GM18507 (cell line): ENCODE measurements around the gene CUTC.
"Not testable (repeated sequence)": the region's sequence is repeated elsewhere in the genome, so short reads cannot be mapped to it uniquely, and the experiment has no call there.

Source experiments
- DNase-seq: peaks from one replicate; pipeline ENCODE4 v3.0.0; 2011; ENCODE audit warnings: low read depth; ENCODE audit not compliant: insufficient read length; ENCODE audit errors: extremely low spot score
- FAIRE-seq: peaks from 2 replicates; lab custom pipeline; 2011; peaks lifted over from hg19 to GRCh38; lab: Jason Lieb, UNC

Gene CUTC

GRCh38 chr10:99740933-99741559, 9.0 kb downstream of the CUTC start:
- no peak for FAIRE-seq
- no peak for DNase-seq

GRCh38 chr10:99742254-99742653, 10.2 kb downstream of the CUTC start:
- no peak for FAIRE-seq
- no peak for DNase-seq

GRCh38 chr10:99742701-99743100, 10.7 kb downstream of the CUTC start:
- DNase-seq = no peak
- FAIRE-seq = no peak

DNA sequence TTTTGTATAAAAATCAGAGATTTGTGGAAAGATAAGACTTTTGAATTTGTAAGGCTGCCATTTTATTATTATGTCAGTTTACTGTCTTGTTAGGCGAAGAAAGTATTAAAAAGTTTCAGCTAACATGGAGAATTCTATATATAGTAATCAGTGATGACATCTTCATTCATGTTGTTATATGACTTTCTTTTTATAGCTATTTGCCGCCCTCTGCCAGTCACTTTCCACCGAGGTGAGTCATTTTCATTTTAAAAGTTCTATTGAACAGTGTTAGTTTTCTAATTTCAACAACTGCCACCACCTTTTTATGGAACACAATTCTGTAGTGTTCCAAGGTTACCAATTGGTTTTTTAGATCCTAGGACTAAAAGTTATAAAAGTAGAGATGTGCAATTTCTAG, 11.8 kb downstream of the CUTC start:
- no peak for FAIRE-seq

DNA sequence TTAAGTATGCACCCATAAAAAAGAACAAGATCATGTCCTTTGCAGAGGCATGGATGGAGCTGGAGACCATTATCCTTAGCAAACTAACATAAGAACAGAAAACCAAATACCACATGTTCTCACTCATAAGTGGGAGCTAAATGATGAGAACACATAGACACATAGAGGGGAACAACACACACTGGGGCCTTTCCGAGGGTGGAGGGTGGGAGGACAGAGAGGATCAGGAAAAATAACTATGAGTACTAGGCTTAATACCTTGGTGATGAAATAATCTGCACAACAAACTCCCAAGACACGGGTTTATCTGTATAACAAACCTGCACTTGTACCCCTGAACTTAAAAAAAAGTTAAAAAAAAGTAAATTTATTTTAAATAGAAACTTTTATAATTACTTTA, 14.1 kb downstream of the CUTC start:
- not testable (repeated sequence) for DNase-seq, FAIRE-seq

More for the DNA sequence above, 11.8 kb downstream of the CUTC start:
- no peak for DNase-seq

- FAIRE-seq (no peak), DNase-seq (no peak)
Measured at GRCh38 chr10:99748823-99749451, 16.9 kb downstream of the CUTC start.

- no peak for DNase-seq
- no peak for FAIRE-seq
Measured at GRCh38 chr10:99750641-99751040, 18.6 kb downstream of the CUTC start.

DNA sequence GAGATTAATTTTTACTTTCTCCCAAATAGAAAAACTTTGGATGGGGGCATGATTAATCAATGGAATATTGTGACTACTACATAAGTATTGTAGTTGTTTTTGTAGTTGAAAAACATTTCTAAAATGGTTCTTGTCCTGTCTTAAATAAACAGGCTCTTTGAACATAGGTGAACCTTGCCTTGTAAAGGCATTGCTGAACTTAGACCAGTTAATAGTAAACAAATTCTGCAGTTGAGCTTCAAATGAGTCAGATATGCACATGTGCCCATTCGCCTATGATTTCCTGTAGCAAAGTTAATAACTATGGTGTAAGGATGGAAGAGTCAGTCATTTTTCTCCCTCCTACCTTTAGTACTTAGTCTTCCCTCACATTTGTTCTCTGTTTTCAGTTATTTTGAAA, 22.6 kb downstream of the CUTC start:
- FAIRE-seq = peak; percentile 39
- no peak for DNase-seq

DNA sequence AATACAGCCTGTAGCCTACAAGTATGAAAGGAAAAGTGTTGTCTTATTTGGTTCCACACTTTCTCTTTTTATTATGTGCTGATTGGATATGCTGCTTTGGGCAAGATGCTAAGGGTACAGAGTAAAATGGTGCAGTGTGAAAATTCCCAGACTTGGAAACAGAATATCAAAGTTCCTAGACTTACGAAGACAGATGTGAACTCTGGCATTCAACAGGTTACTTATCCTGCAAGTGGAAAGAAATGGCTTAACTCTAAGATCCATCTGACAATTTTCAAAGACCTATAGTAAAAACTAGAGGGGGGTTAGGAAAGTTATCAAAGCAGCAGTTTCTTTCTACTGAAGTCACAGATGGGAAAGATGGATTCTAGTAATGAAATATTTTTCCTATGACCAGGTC, 24.1 kb downstream of the CUTC start:
- FAIRE-seq (no peak), DNase-seq (no peak)

- FAIRE-seq (no peak), DNase-seq (no peak)
Measured at GRCh38 chr10:99758211-99758891, 26.3 kb downstream of the CUTC start.

DNA sequence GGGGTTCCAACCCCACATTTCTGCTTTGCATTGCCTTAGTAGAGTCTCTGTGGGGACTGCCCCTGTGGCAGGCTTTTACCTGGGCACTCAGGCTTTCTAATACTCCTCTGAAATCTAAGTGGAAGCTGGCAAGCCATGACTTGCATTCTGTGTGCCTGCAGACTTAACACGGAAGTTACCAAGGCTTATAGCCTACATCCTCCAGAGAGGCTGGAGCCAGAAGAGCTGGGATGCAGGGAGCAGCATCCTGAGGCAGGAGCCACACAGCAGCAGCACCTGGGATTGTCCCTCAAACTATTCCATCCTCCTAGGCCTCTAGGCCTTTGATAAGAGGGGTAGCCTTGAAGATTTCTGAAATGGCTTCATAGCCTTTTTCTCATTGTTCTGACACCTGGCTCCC, 28.3 kb downstream of the CUTC start:
- FAIRE-seq (no peak), DNase-seq (no peak)

DNA sequence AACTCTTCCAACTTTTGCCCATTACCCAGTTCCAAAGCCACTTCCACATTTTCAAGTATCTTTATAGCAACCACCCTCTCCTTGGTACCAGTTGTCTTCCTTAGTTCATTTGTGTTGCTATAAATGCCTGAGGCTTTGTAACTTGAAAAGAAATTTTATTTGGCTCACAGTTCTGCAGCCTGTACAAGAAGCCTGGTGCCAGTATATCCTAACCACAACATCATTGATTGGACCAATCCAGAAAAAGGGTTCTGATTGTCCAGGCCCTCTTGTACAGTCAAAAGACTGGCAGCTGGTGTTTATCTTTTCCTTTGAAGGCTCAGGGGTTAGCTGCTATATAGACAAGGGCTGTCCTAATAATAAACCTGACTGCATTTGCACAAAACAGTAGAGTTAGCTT, 29.3 kb downstream of the CUTC start:
- FAIRE-seq = no peak
- DNase-seq = no peak

GRCh38 chr10:99765672-99766301, 33.8 kb downstream of the CUTC start:
- peak; percentile 11 for DNase-seq
- no peak for FAIRE-seq

GRCh38 chr10:99766302-99766681, 34.3 kb downstream of the CUTC start:
- DNase-seq = peak; percentile 47
- peak; percentile 91 for FAIRE-seq

DNA sequence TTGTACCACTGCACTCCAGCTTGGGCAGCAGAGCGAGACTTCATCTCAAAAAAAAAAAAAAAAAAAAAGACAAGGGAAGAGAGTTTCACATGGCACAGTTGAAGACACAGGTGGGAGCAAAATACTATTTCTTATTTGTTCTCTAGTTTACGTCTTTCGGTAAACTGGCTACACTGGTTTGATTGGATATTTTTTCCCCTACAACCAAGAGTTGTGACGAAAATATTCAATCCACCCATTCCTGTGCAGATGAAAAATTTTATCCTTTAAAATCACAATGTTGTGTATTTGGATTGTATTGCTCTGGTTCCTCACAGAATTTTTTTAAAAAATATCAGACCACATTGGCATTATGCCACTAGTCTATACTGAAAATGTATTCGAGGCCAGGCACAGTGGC, 35.9 kb downstream of the CUTC start:
- no peak for FAIRE-seq

GRCh38 chr10:99768556-99768955, 36.5 kb downstream of the CUTC start:
- FAIRE-seq (no peak), DNase-seq (no peak)

More for the DNA sequence above, 35.9 kb downstream of the CUTC start:
- DNase-seq = no peak

- no peak for DNase-seq
- FAIRE-seq = no peak
Measured at GRCh38 chr10:99769706-99770105, 37.7 kb downstream of the CUTC start.

GRCh38 chr10:99770408-99771045, 38.5 kb downstream of the CUTC start:
- DNase-seq = no peak
- no peak for FAIRE-seq

DNA sequence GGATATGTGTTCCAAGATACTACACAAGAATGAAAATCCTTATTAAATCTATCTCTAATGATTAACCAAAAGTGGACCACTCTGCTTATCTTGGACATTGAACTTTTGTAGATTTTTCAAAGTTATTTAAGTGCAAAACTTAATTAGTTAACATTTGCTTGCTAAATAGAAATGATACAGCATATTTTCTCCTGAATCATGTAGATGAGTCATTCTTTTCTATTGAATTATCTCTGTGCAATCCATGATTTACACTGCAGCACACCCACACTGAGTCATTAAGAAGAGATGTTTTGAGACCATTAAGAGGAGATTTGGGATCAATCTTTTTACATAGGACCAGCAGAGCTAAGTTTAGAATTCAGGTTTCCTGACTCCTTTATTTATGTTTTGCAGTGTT, 43.8 kb downstream of the CUTC start:
- FAIRE-seq (no peak), DNase-seq (no peak)
